Measurements from ENCODE around the gene TAGLN2. TPM values are rescaled to one million over a fixed set of nuclear protein-coding genes. Genes with fewer than 3 reads are reported as not detected.

The TAGLN2 gene
- polyA plus RNA-seq, 1 experiment = 400 TPM

GRCh38 chr1:159961636-159962035, 36.3 kb upstream of the TAGLN2 start:
- H3K27ac ChIP-seq (ENCODE audit: low read depth, low read length) = no peak overlapping the region
- H3K4me3 ChIP-seq (ENCODE audit: low read depth, low read length) = no peak overlapping the region
- H3K9me3 ChIP-seq (ENCODE audit: control insufficient read depth, insufficient read depth, low read length) = no peaks in the 10 kb centered on the region; the same call in 1 of the 2 replicates
- CTCF ChIA-PET = interaction anchor here (2.4 kb wide), 1 partner anchor 44 kb away, joined by 11 read pairs; no protein-coding TSS in a partner anchor
- POLR2A ChIA-PET = no interaction called here
- no peak for DNase-seq (ENCODE audit: low read depth, low spot score)
- peaks cover 18% of the 10 kb centered on the region for H3K27me3 ChIP-seq (ENCODE audit: control insufficient read depth, insufficient read depth, low read length)
- TF ChIP-seq CTCF (IDR thresholded peaks at IDR 0.05; ENCODE audit: low read depth, low read length) = no peak

DNA sequence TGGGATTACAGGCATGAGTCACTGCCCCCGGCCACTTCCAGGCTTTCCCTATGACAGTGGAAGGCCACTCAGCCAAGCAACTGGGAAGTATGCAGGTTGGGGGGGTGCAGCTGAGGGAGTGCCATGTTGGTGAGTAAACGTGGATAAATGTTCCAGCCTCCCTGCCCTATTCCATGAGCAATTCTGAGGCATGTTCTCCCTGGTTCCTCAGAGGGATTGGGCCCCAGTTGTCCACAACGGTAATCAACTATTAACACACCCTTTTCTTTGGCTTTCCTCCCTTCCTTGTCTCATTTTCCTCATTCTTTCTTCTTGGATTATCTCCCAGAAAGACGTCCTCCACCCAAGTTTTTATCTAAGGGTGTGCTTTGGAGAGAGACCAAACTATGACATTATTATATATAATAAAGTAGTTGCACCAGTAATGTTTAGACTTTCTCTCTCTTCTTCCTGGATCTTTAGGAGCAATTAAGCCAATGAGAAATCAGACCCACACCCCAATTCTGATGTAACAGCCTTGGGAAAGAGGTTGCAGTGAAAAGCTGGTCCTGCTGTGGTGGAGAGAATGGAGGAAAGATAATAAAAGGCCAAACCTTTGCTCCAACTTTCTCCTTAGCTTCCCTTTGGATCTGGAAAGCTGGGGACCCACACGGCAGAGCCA, 35.5 kb upstream of the TAGLN2 start:
- no peak for DNase-seq (ENCODE audit: low read depth, low spot score)
- no peak overlapping the region for H3K27ac ChIP-seq (ENCODE audit: low read depth, low read length)
- CTCF ChIA-PET = interaction anchor here (0.7 to 2.4 kb wide), 2 partner anchors 23 to 45 kb away, joined by 3 to 11 read pairs; no protein-coding TSS in a partner anchor
- POLR2A ChIA-PET = no interaction called here
- H3K4me3 ChIP-seq (ENCODE audit: low read depth, low read length) = peak overlapping the region; percentile 31; the same call in 1 of the 2 replicates
- H3K9me3 ChIP-seq (ENCODE audit: control insufficient read depth, insufficient read depth, low read length) = no peaks in the 10 kb centered on the region; the same call in 1 of the 2 replicates
- TF ChIP-seq CTCF (IDR thresholded peaks at IDR 0.05; ENCODE audit: low read depth, low read length) = no peak
- H3K27me3 ChIP-seq (ENCODE audit: control insufficient read depth, insufficient read depth, low read length) = peaks cover 18% of the 10 kb centered on the region

DNA sequence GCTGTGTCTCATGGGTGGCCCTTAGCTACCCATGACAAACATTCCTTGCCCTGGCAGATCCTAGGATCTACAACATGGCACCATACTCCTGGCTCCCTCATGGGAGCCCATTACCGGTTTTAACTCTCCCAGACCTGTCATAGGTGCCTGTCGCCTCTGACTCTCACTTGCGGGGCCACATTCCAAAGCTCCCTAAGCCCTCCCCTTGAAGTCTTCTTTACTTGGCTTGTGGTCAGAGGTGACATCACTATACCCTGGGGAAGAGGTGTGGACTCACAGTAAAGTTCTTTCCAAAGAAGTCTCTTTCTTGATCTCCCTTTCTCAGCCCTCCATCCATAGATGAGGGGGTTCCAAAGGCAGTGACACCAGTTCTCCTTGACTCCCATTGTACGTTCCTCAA, 34.1 kb upstream of the TAGLN2 start:
- Histone ChIP-seq H3K9me3 (ENCODE audit: control insufficient read depth, insufficient read depth, low read length) (no peaks in the 10 kb centered on the region; the same call in 1 of the 2 replicates), H3K27me3 (ENCODE audit: control insufficient read depth, insufficient read depth, low read length) (peaks cover 13% of the 10 kb centered on the region), H3K4me3 (ENCODE audit: low read depth, low read length) (no peak overlapping the region), H3K27ac (ENCODE audit: low read depth, low read length) (no peak overlapping the region)
- ChIA-PET POLR2A (no interaction called here), CTCF (interaction anchor here (0.7 to 2.4 kb wide), 2 partner anchors 12 to 47 kb away, joined by 6 to 11 read pairs; no protein-coding TSS in a partner anchor)
- DNase-seq (ENCODE audit: low read depth, low spot score) = no peak
- no peak for TF ChIP-seq CTCF (IDR thresholded peaks at IDR 0.05; ENCODE audit: low read depth, low read length)

DNA sequence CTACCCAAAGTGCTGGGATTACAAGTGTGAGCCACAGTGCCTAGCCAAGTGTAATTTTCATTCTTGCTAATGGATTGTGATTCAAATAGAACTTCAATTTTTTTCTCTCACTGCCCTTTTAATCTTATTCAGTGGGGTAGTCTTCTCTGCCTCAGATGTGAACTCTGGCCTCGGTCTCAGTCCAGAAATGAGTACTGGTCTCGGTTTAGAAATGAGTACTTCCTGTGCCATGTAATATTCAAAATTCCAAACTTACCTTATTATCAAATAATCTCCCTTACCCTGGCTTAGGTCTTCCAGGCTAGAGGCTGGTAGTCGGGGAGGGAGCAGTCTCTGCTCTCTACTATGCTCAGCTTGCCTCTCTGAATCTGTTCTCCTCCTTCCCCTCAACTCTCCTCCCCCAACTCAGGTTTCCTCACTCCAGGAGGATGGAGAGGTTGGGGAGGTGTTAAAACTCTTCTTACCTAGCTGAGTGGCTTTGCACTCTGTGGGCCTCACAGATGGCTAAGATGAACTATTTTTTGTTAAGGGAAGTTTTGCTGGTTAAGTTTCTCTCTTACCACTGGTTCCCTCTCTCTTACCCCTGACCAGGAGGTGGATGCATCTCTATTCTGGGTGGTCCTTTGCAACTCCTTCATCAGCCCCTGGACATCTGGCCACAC, 33.5 kb upstream of the TAGLN2 start:
- no peak for DNase-seq (ENCODE audit: low read depth, low spot score)
- ChIA-PET POLR2A (interaction anchor here (0.6 kb wide), 1 partner anchor 68 kb away, joined by 3 read pairs; no protein-coding TSS in a partner anchor), CTCF (interaction anchor here (2.4 kb wide), 1 partner anchor 48 kb away, joined by 18 read pairs; no protein-coding TSS in a partner anchor)
- Histone ChIP-seq H3K4me3 (ENCODE audit: low read depth, low read length) (no peak overlapping the region), H3K9me3 (ENCODE audit: control insufficient read depth, insufficient read depth, low read length) (no peaks in the 10 kb centered on the region; the same call in 1 of the 2 replicates), H3K27me3 (ENCODE audit: control insufficient read depth, insufficient read depth, low read length) (peaks cover 13% of the 10 kb centered on the region), H3K27ac (ENCODE audit: low read depth, low read length) (no peak overlapping the region)
- TF ChIP-seq CTCF (IDR thresholded peaks at IDR 0.05; ENCODE audit: low read depth, low read length) = no peak

All from AG04450 (cell line).